GM12873 (cell line): ENCODE measurements around the gene PLEKHA4.

ENCODE experiments used
- CTCF ChIP-seq: IDR thresholded peaks from 2 replicates; pipeline ENCODE4 v1.5.1; 2012; ENCODE audit warnings: low read depth, mild to moderate bottlenecking, moderate library complexity, low read length, control low read depth; ENCODE audit not compliant: insufficient read depth; ENCODE audit errors: missing control alignments

Gene PLEKHA4

GRCh38 chr19:48806818-48807589, 61.4 kb downstream of the PLEKHA4 start:
- TF ChIP-seq CTCF, result no peak

GRCh38 chr19:48806518-48806817, 61.9 kb downstream of the PLEKHA4 start:
- TF ChIP-seq CTCF, result no peak

DNA sequence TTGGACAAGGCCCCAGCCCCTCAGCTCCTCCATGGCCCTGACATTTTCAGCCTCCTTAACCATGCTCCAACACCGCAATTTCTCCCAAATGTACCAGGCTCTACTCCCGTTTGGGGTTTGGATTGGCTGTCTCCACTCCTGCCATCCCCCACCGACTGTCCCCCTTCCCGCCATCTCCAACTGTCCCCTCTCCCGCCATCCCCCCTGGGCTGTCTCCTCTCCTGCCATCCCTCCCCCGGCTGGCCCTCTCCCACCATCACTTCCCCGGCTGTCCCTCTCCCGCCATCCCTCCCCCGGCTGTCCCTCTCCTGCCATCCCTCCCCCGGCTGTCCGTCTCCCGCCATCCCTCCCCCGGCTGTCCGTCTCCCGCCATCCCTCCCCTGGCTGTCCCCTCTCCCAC, 63.0 kb downstream of the PLEKHA4 start:
- no peak for TF ChIP-seq CTCF

- TF ChIP-seq CTCF, result no peak
These were observed 63.9 kb downstream of the PLEKHA4 start for GRCh38 chr19:48804496-48804895.

- TF ChIP-seq CTCF, result no peak
These were observed 65.8 kb downstream of the PLEKHA4 start for GRCh38 chr19:48802623-48803022.

DNA sequence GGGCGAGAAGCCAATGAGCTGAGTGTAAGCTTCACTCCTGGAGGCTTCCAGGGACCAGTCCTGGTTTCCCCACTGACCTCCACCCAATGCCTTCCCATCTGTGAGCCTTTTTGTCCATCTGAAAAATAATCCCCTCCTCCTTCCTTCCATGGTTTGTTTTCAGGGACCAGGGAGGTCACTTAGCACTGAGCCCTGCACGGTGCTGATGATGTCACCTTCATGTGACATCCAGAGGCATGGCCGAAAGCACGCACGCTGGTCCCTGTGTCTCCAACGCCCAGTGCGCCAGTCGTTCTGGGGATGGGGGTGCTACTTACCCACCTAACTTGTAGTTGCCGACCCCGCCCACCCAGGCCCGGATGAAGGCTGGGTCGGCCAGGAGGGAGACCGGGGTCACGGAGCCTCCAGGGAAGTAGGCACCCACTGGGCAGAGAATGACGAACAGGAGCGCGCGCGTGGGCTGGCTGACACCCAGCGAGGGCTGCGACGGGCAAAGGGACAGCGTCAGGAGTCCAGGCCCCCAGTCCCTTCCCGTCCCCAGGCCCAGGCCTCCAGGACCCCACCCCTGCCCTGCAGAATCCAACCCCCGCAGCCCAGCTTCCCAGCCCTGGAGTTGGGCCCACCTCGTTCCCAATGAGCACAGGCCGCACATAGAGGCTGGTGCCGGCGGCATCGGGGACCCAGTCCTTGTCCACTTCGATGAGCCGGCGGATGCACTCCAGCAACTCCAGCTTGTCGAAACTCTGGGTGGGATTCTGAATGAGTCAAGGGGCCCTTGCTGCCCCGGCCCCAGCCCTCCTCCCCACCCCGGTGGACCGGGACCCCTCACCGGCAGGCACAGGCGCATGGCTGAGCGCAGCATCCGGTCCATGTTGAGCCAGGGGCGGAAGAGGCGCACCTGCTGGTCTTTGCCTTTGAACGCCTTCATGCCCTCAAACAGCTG, 68.8 kb downstream of the PLEKHA4 start:
- TF ChIP-seq CTCF, result no peak

- TF ChIP-seq CTCF, result no peak
These were observed 69.5 kb downstream of the PLEKHA4 start for GRCh38 chr19:48798937-48799336.
